Mesothelial cell of epicardium (in vitro differentiated cells): ENCODE data around the gene PUS7. TPM values are rescaled to one million over a fixed set of nuclear protein-coding genes. Genes with fewer than 3 reads are reported as not detected.

Experiments used
- DNase-seq, 2 experiments: peaks; one replicate each; pipeline ENCODE4 v3.0.0; 2021; ENCODE audit warnings: low spot score in 2 of 2; ENCODE audit not compliant: unreplicated experiment in 2 of 2
- H3K27ac Mint-ChIP-seq: 2 replicates; pipeline ENCODE4 v1.8.0; 2021; ENCODE audit warnings: mixed read lengths
- H3K27me3 Mint-ChIP-seq: 2 replicates; pipeline ENCODE4 v1.8.0; 2021; ENCODE audit warnings: low read depth, mixed read lengths
- H3K36me3 Mint-ChIP-seq: 2 replicates; pipeline ENCODE4 v1.8.0; 2021; ENCODE audit warnings: mixed read lengths
- H3K4me1 Mint-ChIP-seq: 2 replicates; pipeline ENCODE4 v1.8.0; 2021; ENCODE audit warnings: mixed read lengths
- H3K4me3 Mint-ChIP-seq: 2 replicates; pipeline ENCODE4 v1.8.0; 2021; ENCODE audit warnings: mild to moderate bottlenecking, moderate library complexity, mixed read lengths
- H3K9me3 Mint-ChIP-seq: 2 replicates; pipeline ENCODE4 v1.8.0; 2021; ENCODE audit warnings: mixed read lengths
- total RNA-seq: library from RNA; stranded (reverse); gene quantifications from 3 replicates; pipeline ENCODE4 v1.2.1, GENCODE V29; 2021
- TF ChIP-seq, protein P1 (sequence below): fragments of 200-600 bp; sonication (generic); IDR thresholded peaks from one replicate; pipeline ENCODE4 v1.5.0; 2021; ENCODE audit warnings: antibody characterized with exemption; ENCODE audit not compliant: unreplicated experiment

PUS7 gene
- total RNA-seq, 1 donor from 2014 or later = 16.9 TPM

DNA sequence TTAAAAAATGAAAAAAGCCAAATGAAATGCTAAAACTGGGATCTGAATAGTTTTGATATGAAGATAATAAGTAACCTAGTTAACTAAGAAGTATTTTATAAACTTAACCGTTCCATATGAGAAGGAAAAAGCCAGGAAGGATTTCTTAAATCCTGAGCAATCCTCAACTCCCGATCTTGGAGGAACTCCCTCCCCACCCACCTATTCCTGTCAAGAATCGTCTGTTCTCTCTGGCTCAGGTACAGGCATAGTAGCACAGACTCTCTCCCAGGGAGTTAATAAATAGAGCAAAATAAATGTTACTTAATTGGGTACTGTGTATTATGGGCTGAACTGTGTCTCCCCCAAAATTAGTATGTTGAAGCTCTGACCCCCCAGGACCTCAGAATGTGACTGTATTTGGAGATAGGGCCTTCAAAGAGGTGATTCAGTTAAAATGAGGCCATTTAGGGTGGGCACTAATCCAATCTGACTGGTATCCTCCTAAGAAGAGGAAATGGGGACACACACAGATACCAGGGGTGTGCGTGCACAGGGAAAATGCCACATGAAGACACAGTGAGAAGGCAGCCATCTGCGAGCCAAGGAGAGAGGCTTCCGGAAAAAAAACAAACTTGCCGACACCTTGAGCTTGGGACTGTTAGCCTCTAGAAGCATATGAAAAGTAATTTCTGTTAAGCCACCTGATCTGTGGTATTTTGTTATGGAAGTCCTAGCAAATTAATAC lies 28.7 kb downstream of the PUS7 start:
- DNase-seq = no peak
- H3K4me3 Mint-ChIP-seq = no peak overlapping the region
- peaks cover 2% of the 10 kb centered on the region for H3K36me3 Mint-ChIP-seq
- peaks cover 6% of the 10 kb centered on the region for H3K4me1 Mint-ChIP-seq
- no peaks in the 10 kb centered on the region for H3K9me3 Mint-ChIP-seq
- H3K27ac Mint-ChIP-seq = no peak overlapping the region
- H3K27me3 Mint-ChIP-seq = no peaks in the 10 kb centered on the region
- TF ChIP-seq, protein P1, sequence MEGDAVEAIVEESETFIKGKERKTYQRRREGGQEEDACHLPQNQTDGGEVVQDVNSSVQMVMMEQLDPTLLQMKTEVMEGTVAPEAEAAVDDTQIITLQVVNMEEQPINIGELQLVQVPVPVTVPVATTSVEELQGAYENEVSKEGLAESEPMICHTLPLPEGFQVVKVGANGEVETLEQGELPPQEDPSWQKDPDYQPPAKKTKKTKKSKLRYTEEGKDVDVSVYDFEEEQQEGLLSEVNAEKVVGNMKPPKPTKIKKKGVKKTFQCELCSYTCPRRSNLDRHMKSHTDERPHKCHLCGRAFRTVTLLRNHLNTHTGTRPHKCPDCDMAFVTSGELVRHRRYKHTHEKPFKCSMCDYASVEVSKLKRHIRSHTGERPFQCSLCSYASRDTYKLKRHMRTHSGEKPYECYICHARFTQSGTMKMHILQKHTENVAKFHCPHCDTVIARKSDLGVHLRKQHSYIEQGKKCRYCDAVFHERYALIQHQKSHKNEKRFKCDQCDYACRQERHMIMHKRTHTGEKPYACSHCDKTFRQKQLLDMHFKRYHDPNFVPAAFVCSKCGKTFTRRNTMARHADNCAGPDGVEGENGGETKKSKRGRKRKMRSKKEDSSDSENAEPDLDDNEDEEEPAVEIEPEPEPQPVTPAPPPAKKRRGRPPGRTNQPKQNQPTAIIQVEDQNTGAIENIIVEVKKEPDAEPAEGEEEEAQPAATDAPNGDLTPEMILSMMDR = no peak

DNA sequence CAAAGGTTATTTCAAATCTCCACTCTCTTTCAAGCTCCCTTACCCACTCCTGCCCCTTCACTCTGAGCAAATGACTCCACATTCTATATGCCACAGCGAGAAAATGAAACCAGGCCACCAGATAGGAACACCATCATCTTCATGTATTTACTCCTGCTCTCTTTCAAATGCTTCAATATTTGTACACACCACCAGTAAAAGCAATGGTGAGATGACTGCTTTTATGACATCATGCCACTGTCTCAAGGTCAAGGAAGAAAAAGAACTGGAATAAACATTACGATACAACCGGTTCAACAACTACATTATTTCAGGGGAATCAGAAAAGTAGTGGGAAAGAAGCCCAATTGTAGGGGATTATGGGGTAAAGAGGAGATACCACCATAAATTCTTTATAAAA lies 32.7 kb downstream of the PUS7 start:
- TF ChIP-seq, protein P1 = no peak
- no peak for DNase-seq
- no peak overlapping the region for H3K4me3 Mint-ChIP-seq
- peaks cover 9% of the 10 kb centered on the region for H3K36me3 Mint-ChIP-seq
- peaks cover 9% of the 10 kb centered on the region for H3K4me1 Mint-ChIP-seq
- H3K27ac Mint-ChIP-seq = no peak overlapping the region
- H3K27me3 Mint-ChIP-seq = no peaks in the 10 kb centered on the region
- no peaks in the 10 kb centered on the region for H3K9me3 Mint-ChIP-seq

DNA sequence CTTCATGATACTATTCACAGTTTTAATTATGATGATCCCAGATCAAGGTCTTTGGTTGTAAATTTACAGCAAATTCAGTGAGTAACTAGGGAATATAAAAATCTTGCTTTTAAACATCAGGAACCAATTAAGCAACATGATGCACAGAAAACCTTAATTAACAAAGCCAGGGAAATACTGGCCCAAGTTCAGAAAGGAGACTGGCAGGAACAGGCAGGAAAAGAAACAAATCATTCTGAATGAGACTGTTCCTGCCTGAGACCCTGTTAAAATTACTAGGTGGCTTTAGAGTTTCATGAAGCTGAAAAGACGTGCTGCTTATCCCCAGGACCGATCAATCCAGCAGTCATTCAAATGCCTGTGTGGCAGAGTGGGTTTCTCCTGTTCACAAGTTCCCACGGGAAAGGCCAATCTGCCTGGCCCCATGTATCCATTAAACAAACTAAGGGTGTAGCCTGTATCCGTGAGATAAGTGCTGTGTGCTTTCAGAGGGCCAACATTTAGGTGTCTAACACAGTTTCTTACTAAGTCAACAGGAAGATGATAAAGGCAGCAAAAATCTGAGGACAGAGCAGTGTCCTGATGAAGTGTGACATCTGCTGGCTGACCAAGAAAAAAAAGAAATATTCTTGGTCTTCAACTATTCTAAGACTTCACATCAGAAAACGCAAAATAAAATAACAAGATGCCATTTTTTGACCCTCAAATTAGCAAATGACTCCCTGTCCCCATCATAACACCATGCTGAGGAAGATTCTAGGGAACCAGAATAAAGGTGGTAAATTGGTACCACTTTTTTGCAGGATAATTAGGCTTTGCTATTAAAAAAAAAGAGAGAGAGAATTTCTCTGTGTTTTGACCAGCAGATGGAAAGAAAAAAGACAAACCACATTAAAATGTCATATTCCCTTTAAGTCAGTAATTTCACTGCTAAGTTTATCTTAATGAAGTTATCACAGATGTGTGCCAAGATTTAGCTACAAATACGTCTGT lies 34.2 kb downstream of the PUS7 start:
- Mint-ChIP-seq H3K9me3 (no peaks in the 10 kb centered on the region), H3K4me1 (peaks cover 9% of the 10 kb centered on the region), H3K27ac (no peak overlapping the region), H3K4me3 (no peak overlapping the region), H3K36me3 (peaks cover 11% of the 10 kb centered on the region), H3K27me3 (no peaks in the 10 kb centered on the region)
- TF ChIP-seq, protein P1 = no peak
- no peak for DNase-seq

DNA sequence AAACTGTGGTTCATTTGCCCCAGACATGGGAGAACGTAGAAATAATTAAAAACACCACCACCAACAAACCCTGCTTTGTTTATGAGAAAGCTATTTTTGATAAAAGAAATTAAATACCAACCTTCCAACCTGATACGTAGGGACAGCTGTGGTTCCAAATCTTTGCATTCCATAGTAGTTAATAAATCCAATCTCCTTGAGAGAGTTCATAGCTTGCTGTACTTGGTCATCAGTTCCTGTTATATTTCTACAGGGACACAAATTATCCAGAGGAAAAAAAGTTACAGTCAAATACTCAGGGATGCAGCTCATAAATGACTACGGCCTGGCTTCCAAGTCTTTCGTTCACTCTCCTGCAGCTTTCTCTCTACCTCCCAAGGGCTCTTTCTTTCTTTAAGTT lies 41.1 kb downstream of the PUS7 start:
- Mint-ChIP-seq H3K4me1 (no peaks in the 10 kb centered on the region), H3K27ac (no peak overlapping the region), H3K36me3 (peaks cover 19% of the 10 kb centered on the region), H3K4me3 (no peak overlapping the region), H3K27me3 (no peaks in the 10 kb centered on the region), H3K9me3 (no peaks in the 10 kb centered on the region)
- TF ChIP-seq, protein P1 = no peak
- DNase-seq = no peak

DNA sequence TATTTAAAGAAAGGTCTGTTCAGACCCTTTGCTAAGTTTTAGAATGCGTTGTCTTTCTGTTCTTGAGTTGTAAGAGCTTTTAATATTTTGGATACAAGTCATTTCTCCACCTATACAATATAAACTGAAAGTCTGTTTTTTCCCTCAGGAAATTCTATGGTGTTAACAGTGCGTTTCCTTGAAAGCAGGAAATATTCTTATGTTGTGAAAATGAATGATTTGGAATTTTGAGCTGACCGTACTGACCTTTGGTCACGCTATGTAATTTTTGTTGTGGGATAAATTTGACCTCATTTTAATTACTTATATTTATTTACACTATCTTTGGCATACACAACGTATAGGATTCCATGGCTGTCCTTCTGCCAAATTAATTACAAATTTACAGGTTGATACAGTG lies 43.5 kb downstream of the PUS7 start:
- Mint-ChIP-seq H3K9me3 (no peaks in the 10 kb centered on the region), H3K27ac (no peak overlapping the region), H3K4me1 (no peaks in the 10 kb centered on the region), H3K27me3 (no peaks in the 10 kb centered on the region), H3K4me3 (no peak overlapping the region), H3K36me3 (peaks cover 16% of the 10 kb centered on the region)
- DNase-seq = no peak
- TF ChIP-seq, protein P1 = no peak
